Upper lobe of left lung (tissue), 6 donors: Measurements from ENCODE around the gene ASB1. TPM values are rescaled to one million over a fixed set of nuclear protein-coding genes. Genes with fewer than 3 reads are reported as not detected.

Experiments
- ATAC-seq, 2 donors: fragments of 200-7000 bp; cut with Tn5 transposase; one replicate each; pipeline ENCODE4 v1.9.1; 2022; ENCODE audit warnings: mild to moderate bottlenecking in 2 of 2, moderate library complexity in 2 of 2; ENCODE audit not compliant: low FRiP score in 2 of 2
- DNase-seq, 2 donors: peaks; one replicate each; pipeline ENCODE4 v3.0.0-alpha.2; 2019 to 2020
- H3K27ac ChIP-seq, 4 donors: fragments of 200-600 bp; sonication (generic); one replicate each; pipeline ENCODE4 v1.5.1; 2016 to 2019
- H3K27me3 ChIP-seq, 4 donors: fragments of 200-600 bp; sonication (generic); one replicate each; pipeline ENCODE4 v1.5.1; 2017 to 2019
- H3K36me3 ChIP-seq, 4 donors: fragments of 200-600 bp; sonication (generic); one replicate each; pipeline ENCODE4 v1.5.1; 2016 to 2019
- H3K4me1 ChIP-seq, 4 donors: fragments of 200-600 bp; sonication (generic); one replicate each; pipeline ENCODE4 v1.5.1; 2018 to 2019
- H3K4me3 ChIP-seq, 4 donors: fragments of 200-600 bp; sonication (generic); one replicate each; pipeline ENCODE4 v1.5.1; 2017 to 2019; ENCODE audit warnings: mild to moderate bottlenecking in 2 of 4, moderate library complexity in 1 of 4
- H3K9me3 ChIP-seq, 4 donors: fragments of 200-600 bp; sonication (generic); one replicate each; pipeline ENCODE4 v1.5.1; 2018 to 2019
- CTCF ChIP-seq, 6 experiments: fragments of 450-650 bp in 4 of 6; fragments of 200-600 bp in 2 of 6; sonication (generic) in 2 of 6; IDR thresholded peaks; one replicate each; pipeline ENCODE4 v1.5.1; 2016 to 2019; ENCODE audit warnings: antibody characterized with exemption in 6 of 6
- EP300 ChIP-seq, 4 donors: sonication (generic); formaldehyde crosslinking; IDR thresholded peaks; one replicate each; pipeline ENCODE4 v1.5.1; 2017; ENCODE audit warnings: antibody characterized with exemption in 4 of 4, control low read depth in 2 of 4
- POLR2A ChIP-seq, 4 donors: fragments of 450-650 bp; IDR thresholded peaks; one replicate each; pipeline ENCODE4 v1.5.1; 2016 to 2017; ENCODE audit warnings: antibody characterized with exemption in 4 of 4, mild to moderate bottlenecking in 2 of 4
- POLR2AphosphoS5 ChIP-seq, 2 donors: sonication (generic); formaldehyde crosslinking; IDR thresholded peaks; one replicate each; pipeline ENCODE4 v1.5.1; 2017; ENCODE audit warnings: antibody characterized with exemption in 2 of 2
- WGBS, 2 donors: methylation state at CpG; one replicate each; pipeline ENCODE4 v1.1.5; 2017 to 2018; 5-methylcytosine and 5-hydroxymethylcytosine counted together
- total RNA-seq, 6 donors: library from RNA; depleted of rRNA in 4 of 6; stranded (reverse); fragments of >200 nt in 4 of 6; gene quantifications; one replicate each; pipeline versions ENCODE4 v1.1.0 to v1.2.1, GENCODE V29; 2016 to 2021
- donor health status: DM: no; HTN: no; CAD: no; lungs with moderate emphysema.
- donor health status: DM: no; HTN: yes; CAD: no; lungs with severe emphysema.

Gene ASB1
- total RNA-seq, 6 donors from 2014 or later, result 12.7 to 29.4 (median 24.3) TPM

GRCh38 chr2:238431456-238431855, 4.7 kb downstream of the ASB1 start:
- ATAC-seq, result no peak
- TF ChIP-seq POLR2AphosphoS5 (IDR thresholded peaks at IDR 0.05), result no peak
- no peak for TF ChIP-seq EP300 (IDR thresholded peaks at IDR 0.05)
- no peak for TF ChIP-seq CTCF (IDR thresholded peaks at IDR 0.05)
- no peak for TF ChIP-seq POLR2A (IDR thresholded peaks at IDR 0.05)
- WGBS, 2 donors, result 74 to 77% methylated on average over 1 of the region's 1 CpG
- Histone ChIP-seq H3K27me3 (no peaks in the 10 kb centered on the region), H3K4me3 (no peak overlapping the region), H3K9me3 (no peaks in the 10 kb centered on the region), H3K27ac (no peak overlapping the region), H3K4me1 (peaks cover 12 to 20% (median 19%) of the 10 kb centered on the region in 4 donors), H3K36me3 (peaks cover 14 to 37% (median 29%) of the 10 kb centered on the region in 4 donors)
- DNase-seq, result no peak

GRCh38 chr2:238433300-238433915, 6.7 kb downstream of the ASB1 start:
- Histone ChIP-seq H3K4me1 (peaks cover 3 to 10% (median 7%) of the 10 kb centered on the region in 4 donors), H3K27me3 (no peaks in the 10 kb centered on the region), H3K36me3 (peaks cover 14 to 47% (median 34%) of the 10 kb centered on the region in 4 donors), H3K27ac (no peak overlapping the region), H3K4me3 (no peak overlapping the region), H3K9me3 (no peaks in the 10 kb centered on the region)
- DNase-seq, result no peak
- TF ChIP-seq EP300 (IDR thresholded peaks at IDR 0.05), result no peak
- TF ChIP-seq POLR2AphosphoS5 (IDR thresholded peaks at IDR 0.05), result no peak
- no peak for TF ChIP-seq CTCF (IDR thresholded peaks at IDR 0.05)
- TF ChIP-seq POLR2A (IDR thresholded peaks at IDR 0.05), result no peak
- ATAC-seq, result no peak
- 95 to 96% methylated on average over 11 to 14 of the region's 14 CpGs for WGBS, 2 donors

- DNase-seq (no peak), ATAC-seq (no peak)
- WGBS, 2 donors, result 86 to 88% methylated on average over 13 of the region's 13 CpGs
- Histone ChIP-seq H3K36me3 (peaks cover 14 to 49% (median 39%) of the 10 kb centered on the region in 4 donors), H3K4me1 (peaks cover 0 to 9% (median 7%) of the 10 kb centered on the region in 4 donors), H3K27me3 (no peaks in the 10 kb centered on the region), H3K9me3 (no peaks in the 10 kb centered on the region), H3K27ac (no peak overlapping the region), H3K4me3 (no peak overlapping the region)
- TF ChIP-seq POLR2AphosphoS5 (IDR thresholded peaks at IDR 0.05), result no peak
- TF ChIP-seq CTCF (IDR thresholded peaks at IDR 0.05), result no peak
- no peak for TF ChIP-seq EP300 (IDR thresholded peaks at IDR 0.05)
- no peak for TF ChIP-seq POLR2A (IDR thresholded peaks at IDR 0.05)
Observed at GRCh38 chr2:238433941-238434845, 7.5 kb downstream of the ASB1 start.

- ATAC-seq, result no peak
- Histone ChIP-seq H3K27ac (no peak overlapping the region), H3K4me3 (no peak overlapping the region), H3K9me3 (no peaks in the 10 kb centered on the region), H3K4me1 (peaks cover 0 to 11% (median 6%) of the 10 kb centered on the region in 4 donors), H3K36me3 (peaks cover 14 to 58% (median 40%) of the 10 kb centered on the region in 4 donors), H3K27me3 (no peaks in the 10 kb centered on the region)
- DNase-seq, result no peak
- TF ChIP-seq CTCF (IDR thresholded peaks at IDR 0.05) (no peak), POLR2AphosphoS5 (IDR thresholded peaks at IDR 0.05) (no peak), EP300 (IDR thresholded peaks at IDR 0.05) (no peak), POLR2A (IDR thresholded peaks at IDR 0.05) (no peak)
- 89 to 90% methylated on average over 16 to 24 of the region's 24 CpGs for WGBS, 2 donors
Observed at GRCh38 chr2:238434846-238435751, 8.4 kb downstream of the ASB1 start.
